Hepatocyte (in vitro differentiated cells): ENCODE results near the gene GZF1.

Experiments
- EZH2phosphoT487 ChIP-seq: fragments of 200-600 bp; sonication (generic); IDR thresholded peaks from one replicate; pipeline ENCODE4 v1.6.1; 2018; ENCODE audit warnings: antibody characterized with exemption, mild to moderate bottlenecking, low read depth, moderate library complexity; ENCODE audit not compliant: unreplicated experiment, severe bottlenecking
- TF ChIP-seq, protein P1 (sequence below): fragments of 200-600 bp; sonication (generic); IDR thresholded peaks from 2 replicates; pipeline ENCODE4 v1.5.1; 2016; ENCODE audit warnings: antibody characterized with exemption, mild to moderate bottlenecking; ENCODE audit not compliant: poor library complexity

GRCh38 chr20:23347791-23348190 is 14.2 kb upstream of the GZF1 start:
- TF ChIP-seq, protein P1, sequence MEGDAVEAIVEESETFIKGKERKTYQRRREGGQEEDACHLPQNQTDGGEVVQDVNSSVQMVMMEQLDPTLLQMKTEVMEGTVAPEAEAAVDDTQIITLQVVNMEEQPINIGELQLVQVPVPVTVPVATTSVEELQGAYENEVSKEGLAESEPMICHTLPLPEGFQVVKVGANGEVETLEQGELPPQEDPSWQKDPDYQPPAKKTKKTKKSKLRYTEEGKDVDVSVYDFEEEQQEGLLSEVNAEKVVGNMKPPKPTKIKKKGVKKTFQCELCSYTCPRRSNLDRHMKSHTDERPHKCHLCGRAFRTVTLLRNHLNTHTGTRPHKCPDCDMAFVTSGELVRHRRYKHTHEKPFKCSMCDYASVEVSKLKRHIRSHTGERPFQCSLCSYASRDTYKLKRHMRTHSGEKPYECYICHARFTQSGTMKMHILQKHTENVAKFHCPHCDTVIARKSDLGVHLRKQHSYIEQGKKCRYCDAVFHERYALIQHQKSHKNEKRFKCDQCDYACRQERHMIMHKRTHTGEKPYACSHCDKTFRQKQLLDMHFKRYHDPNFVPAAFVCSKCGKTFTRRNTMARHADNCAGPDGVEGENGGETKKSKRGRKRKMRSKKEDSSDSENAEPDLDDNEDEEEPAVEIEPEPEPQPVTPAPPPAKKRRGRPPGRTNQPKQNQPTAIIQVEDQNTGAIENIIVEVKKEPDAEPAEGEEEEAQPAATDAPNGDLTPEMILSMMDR: no peak
- no peak for TF ChIP-seq EZH2phosphoT487
